Measurements from ENCODE around the gene RNASEL.

Gene RNASEL

GRCh38 chr1:182620924-182621585 is 32.0 kb upstream of the RNASEL start:
- ATAC-seq, result peak; percentile 78 to 83

GRCh38 chr1:182617734-182618351 is 28.8 kb upstream of the RNASEL start:
- ATAC-seq, result no peak

GRCh38 chr1:182617014-182617429 is 28.0 kb upstream of the RNASEL start:
- ATAC-seq, result no peak

- peak; percentile 92 for ATAC-seq
Observed at GRCh38 chr1:182616130-182617013, 27.3 kb upstream of the RNASEL start.

GRCh38 chr1:182615468-182616129 is 26.5 kb upstream of the RNASEL start:
- ATAC-seq, result peak; percentile 21 to 32

- peak; percentile 14 to 18 for ATAC-seq
Observed at GRCh38 chr1:182614796-182615454, 25.9 kb upstream of the RNASEL start.

GRCh38 chr1:182611787-182612186 is 22.7 kb upstream of the RNASEL start:
- ATAC-seq, result no peak

- no peak for ATAC-seq
Observed at GRCh38 chr1:182611326-182611725, 22.3 kb upstream of the RNASEL start.

- ATAC-seq, result no peak
Observed at GRCh38 chr1:182610606-182611194, 21.6 kb upstream of the RNASEL start.

- ATAC-seq, result no peak
Observed at GRCh38 chr1:182608845-182609610, 20.0 kb upstream of the RNASEL start.

GRCh38 chr1:182608236-182608635 is 19.2 kb upstream of the RNASEL start:
- ATAC-seq, result no peak

- no peak for ATAC-seq
Observed at GRCh38 chr1:182607566-182607965, 18.5 kb upstream of the RNASEL start.

GRCh38 chr1:182604175-182605164 is 15.4 kb upstream of the RNASEL start, which contains the start of gene RGS16:
Gene RGS16 (minus strand): TSS chr1:182604389. CDS start chr1:182604259, 130 bp downstream.
- ATAC-seq, result peak; percentile 93 to 94

GRCh38 chr1:182603646-182604174 is 14.7 kb upstream of the RNASEL start:
- peak; percentile 2 to 9 for ATAC-seq

GRCh38 chr1:182602935-182603645 is 14.0 kb upstream of the RNASEL start:
- peak; percentile 11 to 31 for ATAC-seq

- no peak for ATAC-seq
Observed at GRCh38 chr1:182601913-182602312, 12.9 kb upstream of the RNASEL start.

GRCh38 chr1:182601416-182601786 is 12.3 kb upstream of the RNASEL start:
- no peak for ATAC-seq

GRCh38 chr1:182600745-182601415 is 11.8 kb upstream of the RNASEL start:
- no peak for ATAC-seq

Measured in activated CD4-positive, CD25-positive, alpha-beta regulatory T cell treated with anti-CD3 and anti-CD28 coated beads, Interleukin-2, amount 50 U/mL, for 24 hours (primary cell).